Dedifferentiated amniotic fluid mesenchymal stem cell (primary cell): Measurements from ENCODE around the gene MYH9.
A peak's percentile ranks its signal among the peaks of the same experiment; 100 is the strongest.
"Not testable (repeated sequence)": the region's sequence is repeated elsewhere in the genome, so short reads cannot be mapped to it uniquely, and the experiment has no call there.

Experiments
- DNase-seq: peaks from one replicate; pipeline ENCODE4 v3.0.0-alpha.2; 2016; ENCODE audit errors: extremely low spot score

MYH9 gene

DNA sequence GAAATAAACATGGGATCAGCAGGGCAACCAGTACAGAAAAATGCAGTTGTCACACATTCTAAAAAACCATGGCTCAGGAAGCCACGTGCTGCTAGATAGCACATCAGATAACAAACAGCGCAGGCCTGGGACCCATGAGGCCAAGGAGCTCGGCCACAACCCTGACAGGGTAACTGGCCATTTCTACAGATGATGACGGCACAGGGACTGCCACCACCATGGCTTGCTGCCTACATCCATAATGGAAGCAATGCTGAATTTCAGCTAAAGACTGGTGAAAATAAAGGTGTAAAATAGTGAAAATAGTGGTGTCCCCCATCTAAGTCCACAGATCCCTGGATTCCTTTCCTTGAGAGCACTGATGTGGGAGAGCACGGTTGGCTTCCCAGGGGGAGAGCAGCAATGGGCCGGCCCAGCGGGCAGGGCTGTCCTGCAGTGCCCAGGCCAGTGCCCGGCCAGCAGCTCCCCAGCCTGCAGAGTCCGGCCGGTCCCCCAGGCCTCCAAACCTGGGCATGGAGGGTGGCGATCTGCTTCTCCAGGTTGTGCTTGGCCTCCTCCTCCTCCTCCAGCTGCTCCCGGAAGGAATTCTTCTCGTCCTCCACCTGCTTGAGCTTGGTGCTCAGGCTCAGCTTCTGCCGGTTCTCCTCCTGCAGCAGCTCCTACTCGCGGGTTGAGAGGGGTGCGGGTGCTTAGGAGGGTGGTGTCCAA is 94.8 kb downstream of the MYH9 start:
- DNase-seq, result no peak

DNA sequence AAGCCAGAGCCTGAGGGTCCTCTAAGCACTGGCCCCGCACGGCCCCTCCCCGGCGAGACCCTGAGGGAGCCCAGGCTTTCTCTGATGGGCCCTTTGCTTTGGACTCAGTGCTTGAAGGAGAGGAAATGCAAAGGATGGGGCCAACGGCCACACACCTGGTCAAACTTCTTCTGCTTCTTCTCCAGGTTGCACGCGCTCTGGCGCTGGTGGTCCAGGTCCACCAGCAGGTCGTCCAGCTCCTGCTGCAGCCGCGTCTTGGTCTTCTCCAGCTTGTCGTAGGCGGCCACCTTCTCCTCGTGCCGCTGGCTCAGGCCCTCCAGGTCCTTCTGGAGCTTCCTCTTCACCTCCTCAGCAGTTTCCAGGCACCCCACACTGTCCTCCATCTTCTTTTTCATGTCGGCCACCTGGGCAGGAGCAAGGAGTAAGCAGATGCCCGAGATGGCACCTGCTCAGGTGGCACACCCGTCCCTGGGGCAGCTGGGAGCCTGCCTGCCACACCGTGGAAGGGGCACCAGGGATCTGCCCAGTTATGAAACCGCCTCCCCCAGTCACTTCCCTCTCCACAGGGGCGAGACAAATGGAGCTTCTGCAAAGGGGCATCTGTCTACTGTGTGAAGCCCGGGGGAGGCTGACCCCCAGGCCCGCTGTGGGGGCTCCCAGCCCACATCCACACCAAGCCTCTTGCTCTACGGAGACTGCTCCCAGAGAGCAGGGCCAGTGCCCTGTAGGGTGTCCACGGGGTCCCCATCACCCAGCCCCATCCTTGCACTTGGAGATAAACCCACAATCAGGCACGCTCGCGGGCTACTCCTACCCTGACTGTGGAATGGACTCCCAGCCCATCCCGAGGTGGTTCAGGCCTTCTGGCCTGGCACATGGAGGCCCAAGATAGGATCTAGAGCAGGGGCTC is 95.7 kb downstream of the MYH9 start:
- DNase-seq, result no peak

DNA sequence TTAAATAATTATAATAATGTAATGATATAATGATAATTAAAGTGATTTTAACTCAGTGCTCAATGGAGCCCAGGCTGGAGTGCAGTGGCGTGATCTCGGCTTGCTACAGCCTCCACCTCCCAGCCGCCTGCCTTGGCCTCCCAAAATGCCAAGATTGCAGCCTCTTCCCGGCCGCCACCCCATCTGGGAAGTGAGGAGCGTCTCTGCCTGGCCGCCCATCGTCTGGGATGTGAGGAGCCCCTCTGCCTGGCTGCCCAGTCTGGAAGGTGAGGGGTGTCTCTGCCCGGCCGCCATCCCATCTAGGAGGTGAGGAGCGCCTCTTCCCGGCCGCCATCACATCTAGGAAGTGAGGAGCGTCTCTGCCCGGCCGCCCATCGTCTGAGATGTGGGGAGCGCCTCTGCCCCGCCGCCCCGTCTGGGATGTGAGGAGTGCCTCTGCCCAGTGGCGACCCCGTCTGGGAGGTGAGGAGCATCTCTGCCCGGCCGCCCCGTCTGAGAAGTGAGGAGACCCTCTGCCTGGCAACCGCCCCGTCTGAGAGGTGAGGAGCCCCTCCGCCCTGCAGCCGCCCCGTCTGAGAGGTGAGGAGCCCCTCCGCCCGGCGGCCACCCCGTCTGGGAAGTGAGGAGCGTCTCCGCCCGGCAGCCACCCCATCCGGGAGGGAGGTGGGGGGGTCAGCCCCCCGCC is 97.2 kb downstream of the MYH9 start:
- DNase-seq, result not testable (repeated sequence)

DNA sequence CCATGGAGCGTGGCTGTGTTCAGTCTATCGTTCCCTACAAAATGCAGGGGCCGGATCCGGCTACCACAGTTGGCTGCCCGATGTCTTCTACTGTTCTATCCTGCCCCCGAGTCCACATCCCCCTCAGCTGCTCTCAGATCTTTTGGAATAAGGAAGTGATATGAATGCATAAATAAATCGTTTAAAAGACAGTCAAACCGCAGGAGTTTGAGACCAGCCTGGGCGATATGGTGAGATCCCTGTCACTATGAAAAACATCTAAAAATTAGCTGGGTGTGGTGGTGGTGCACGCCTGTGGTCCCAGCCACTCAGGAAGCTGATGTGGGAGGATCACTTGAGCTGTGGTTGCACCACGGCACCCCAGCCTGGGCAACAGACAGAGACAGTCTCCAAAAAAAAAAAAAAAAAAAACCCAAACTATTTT is 97.8 kb downstream of the MYH9 start:
- DNase-seq, result not testable (repeated sequence)

DNA sequence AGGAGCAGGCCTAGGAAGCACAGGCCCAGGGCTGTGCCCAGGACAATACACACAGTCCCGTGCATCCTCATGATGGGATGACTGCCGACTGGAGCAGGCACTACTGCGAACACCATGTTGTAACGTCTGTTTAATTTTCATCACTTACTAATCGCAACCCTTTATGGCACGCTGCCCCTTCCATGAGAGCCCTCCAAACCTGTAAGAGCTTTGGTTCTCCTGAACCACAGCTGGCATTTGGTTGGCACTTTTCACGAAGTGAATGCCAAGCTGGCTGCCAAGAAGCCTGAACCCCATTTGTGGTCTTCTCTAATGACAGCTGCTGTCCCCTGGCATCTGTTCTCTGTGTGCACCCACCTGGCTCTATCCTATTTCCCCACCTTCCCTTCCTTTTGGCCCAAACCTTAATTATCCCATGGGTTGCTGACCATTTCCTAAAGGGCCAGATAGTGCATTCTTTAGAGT is 98.3 kb downstream of the MYH9 start:
- no peak for DNase-seq

DNA sequence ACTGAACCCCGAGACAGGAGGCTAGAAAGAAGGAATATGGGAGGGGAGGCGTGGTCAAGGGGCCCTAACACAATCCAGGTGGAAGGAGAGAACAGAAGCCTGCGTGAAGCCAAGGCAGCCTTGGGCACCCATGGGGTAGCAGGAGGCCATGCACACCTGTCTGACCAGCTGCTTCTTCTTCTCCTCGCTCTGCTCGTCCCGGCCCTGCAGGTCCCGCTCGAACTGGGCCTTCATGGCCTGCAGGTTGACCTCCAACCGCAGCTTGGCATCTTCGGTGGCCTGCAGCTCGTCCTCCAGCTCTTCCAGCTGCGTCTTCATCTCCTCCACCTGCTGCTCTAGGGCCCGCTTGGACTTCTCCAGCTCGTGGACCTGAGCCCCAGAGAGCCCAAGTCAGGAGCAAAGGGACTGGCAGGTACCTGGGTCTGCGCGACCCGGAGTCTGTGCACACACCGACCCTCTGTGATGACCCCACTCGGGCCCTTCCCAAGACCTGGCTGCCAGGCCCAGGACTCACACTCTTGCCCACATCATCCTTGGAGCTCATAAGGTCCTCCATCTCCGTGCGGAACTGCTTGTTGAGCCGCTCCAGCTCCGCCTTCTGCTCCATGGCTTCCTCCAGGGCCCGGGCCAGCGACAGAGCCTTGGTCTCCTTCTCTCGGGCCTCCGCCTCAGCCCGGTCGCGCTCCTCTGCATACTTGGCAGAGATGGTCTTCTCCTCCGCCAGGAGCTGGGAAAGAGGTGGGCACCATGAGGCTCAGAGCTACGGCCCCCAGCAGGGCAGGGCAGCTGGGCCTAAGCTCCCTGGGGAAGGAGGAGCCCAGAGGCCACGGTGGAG is 99.0 kb downstream of the MYH9 start:
- no peak for DNase-seq

DNA sequence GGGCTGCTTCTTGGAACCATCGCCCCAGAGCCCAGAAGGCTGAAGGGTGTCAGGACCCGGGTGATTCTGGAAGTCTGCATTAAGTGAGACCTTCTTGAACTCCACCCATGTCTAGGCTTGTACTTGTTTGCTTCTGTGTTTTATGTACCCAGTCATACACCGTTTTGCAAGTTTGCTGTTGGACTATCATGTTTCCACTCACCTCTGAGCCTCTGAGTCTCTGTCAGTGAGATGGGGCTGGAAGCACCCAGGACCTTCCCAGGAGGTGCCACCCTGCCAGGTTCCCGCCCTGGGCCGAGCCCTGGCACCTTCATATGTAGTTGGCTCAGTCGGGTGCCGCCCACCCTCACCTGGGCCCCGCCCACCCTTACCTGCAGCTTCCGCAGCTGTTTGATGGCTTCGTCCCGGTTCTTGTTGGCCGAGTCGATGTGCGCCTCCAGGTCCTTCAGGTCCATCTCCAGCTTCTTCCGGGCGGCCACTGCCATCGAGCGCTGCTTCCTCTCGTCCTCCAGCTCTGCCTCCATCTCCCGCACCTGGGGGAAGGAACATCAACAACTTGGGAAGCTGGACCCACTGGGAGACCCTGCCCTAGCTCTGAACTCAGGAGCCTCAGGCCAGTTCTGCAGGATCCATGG is 99.8 kb downstream of the MYH9 start:
- DNase-seq, result no peak

DNA sequence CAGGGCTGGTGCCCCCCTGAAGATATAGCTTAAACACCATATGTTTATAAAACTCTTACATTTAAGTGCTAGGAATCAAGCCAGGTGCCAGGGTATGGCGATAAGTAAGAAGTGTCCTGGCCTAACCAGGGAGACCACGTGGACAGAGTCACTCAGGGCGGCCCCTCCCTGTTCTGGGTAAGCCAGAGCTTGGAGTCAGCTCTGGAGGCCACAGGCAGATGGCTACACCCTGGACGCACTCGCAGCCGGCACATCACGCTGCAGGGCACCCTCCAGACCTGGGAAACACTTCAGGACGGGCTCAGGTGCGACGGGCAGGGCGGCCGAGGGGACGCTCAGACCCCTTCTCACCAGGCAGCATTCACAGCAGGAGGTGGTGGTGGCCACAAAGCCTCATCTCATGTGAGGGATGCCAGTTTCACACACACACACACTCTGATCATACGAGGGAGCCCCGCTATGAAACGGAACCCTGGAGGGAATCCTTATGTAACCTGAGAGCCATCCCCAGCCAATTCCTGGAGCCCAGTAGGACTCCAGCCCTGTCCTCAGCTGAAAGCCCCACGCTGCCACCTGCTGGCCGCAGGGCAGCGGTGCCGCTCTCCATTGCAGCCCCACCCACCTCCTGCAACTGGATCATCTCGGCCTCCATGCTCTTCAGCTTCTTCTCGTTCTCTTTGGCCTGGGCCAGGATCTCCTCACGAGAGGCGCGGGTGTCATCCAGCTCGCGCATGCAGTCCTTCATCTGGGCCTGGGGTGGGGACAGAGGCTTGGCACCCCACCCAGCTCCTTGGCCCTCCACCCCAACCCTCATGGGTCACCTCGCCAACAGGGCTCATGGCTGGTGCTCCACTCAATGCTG is 101.4 kb downstream of the MYH9 start:
- DNase-seq, result peak; percentile 61

DNA sequence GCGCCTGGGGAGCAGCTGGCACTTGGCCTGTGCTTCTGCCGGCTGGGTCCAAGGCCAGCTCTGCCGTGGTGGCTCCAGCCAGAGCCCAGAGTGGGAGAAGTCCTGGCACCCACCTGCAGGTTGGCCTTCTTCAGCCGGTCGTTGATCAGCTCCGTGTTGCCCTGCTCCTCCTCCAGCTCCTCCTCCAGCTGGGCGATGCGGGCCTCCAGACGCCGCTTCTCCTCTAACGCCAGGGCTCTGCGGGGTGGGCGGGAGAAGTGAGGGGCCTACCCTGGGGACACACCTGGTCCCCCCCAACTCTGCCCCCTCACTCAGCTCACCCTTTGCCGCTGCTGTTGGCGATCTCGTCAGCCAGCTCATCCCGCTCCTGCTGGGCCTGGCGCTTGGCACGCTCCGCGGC is 102.2 kb downstream of the MYH9 start:
- no peak for DNase-seq

DNA sequence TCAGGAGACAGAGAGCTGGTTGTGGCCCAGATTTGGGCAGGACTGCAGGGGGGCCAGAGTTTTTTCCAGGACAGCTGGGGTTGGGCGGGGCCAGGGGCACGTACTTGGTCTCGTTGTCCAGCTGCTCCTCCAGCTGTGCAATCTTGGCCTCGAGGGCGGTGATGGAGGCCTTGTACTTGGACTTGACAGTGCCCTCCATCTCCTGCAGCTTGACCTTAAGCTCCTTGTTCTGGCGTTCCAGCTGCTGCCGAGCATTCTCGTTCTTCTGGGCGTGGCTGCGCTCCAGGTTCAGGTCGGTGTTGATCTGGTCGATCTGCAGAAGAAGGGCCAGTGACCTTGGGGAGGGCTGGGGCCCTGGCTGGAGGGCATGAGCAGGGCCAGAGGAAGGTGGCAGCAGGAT is 102.8 kb downstream of the MYH9 start:
- DNase-seq, result no peak

DNA sequence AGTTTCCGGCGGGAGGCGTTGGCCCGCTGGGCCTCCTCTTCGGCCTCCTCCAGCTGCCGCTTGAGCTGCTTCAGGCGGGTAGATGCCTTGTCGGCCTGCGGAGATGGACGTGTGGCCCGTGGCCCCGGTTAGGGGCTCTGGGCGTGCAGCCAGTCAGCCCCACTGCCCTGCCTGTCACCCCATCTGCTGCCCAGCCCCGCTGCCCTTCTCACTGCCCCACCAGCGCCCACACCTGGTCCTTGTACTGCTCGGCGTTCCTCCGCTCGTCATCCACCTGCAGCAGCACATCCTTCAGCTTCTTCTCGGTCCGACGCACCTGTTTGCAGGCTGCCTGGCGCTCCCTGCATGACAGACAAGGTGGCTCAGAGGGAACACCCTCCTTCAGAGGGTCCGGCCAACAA is 103.6 kb downstream of the MYH9 start:
- no peak for DNase-seq

DNA sequence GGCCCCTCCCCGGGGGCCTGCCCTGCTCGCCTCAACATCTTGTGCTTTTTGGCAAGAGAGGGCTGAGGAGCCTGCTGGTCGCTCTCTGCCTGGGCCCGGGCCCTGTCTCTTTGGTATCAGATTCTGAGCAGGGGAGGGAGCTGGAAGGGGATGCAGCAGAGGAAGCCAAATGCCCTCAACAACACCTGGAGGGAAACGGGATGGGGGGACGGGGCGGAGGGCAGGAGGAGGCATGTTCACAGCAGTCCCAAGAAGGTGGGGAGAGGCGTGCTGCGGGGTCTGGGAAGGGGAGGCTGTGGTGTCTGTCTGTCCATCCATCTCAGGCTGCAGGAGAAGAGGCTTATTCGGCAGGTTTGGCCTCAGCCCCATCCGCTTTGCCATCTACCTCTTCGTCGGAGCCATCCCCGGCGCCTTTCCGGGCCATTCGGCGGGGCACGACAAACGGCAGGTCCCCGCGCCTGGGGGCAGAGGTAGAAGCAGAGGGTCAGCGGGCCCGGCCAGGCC is 105.4 kb downstream of the MYH9 start:
- DNase-seq, result no peak

DNA sequence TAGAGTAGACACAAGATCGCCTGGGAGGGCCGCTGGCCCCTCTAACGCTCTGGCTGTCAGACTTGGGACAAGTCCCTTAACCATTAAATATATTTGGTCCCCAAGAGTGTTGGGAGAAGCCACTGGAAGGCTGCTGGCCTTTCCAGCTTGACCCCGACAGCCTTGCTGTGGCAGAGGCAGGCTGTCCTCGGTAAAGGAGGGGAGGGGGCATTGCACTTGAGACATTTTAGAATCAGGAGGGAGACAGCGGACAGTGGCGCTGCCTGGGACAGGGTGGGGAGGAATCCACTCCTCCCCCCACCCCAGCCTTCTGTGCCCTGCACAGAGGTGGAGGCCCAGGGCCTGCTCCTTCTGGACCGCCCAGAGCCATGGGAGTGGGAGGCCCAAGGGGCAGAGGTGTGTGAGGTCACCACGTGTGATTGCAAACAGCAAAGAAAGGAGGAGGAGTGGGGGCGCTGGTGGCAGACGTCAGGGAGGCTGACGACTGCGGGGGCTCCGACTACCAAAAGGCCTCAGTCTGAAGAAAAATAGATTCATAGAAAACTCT is 105.9 kb downstream of the MYH9 start:
- DNase-seq, result no peak

DNA sequence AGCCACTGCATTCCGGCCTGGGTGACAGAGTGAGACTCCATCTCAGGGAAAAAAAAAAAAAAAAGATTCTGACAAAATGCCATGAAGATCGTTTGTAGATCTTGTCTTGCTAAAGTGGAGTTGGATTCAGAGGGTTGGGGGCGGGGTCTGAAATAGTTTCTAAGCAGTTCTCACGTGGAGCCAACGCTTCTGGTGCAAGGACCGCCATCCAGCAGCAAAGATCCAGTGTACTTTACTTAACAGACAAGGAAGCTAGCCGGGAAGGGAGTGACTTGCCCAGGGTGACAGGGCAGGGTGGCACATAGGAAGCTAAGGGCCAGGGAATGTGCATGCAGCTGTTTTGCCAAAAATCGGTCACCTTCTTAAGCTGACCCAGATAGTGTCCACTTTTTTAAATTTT is 107.4 kb downstream of the MYH9 start:
- no peak for DNase-seq

DNA sequence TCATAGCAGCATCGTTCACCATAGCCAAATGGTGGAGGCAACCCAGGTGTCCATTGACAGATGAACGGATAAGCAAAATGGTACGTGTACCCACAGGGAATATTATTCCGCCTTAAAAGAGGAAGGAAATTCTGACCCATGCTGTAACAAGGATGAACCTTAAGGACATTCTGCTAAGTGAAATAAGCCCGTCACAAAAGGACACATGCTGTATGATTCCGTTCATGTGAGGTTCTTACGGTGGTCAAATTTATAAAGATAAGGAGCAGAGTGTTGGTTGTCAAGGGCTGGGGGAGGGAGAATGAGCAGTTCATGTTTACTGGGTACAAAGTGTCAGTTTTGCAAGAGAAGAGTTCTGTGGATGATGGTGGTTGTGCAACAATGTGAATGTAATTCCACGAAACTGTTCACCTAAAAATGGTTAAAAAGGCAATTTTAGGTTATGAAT is 108.5 kb downstream of the MYH9 start:
- DNase-seq, result no peak

DNA sequence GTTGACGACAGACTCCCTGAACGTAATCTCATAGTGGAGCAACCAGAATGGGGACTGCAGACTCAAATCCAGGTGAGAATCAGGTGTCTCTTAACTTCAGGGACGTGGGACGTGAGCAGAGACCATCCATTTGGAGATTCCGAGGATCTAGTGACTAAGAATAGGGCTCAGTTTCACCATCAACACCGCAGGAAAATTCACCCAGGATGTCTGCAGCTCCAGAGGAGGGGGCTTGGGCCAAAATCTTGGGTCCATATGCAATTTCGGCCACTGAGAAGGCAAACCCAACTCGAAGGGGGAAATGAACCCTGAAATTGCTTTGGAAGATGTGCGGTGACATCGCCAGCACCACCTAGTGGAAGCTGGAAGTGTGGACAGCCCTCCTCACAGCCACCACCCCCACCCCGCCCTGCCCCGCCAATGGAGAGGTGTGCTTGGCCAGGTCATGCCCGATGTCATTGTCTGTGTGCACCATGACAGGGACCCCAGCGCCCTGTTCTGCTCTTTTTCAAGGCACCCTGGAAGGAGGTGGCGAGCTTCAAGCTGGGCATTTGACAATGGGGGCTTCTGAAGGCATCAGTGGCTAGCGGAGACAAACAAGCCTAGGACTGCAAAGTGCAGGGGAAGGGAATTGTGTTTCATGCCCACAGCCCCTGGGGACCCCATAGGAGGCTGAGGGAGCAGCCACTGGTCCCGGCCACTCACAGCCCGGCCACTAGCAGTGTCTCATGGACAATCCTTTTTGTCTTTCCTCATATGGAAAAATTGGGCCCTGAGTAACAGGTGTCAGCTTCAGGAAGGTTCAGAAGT is 110.1 kb downstream of the MYH9 start:
- peak; percentile 24 for DNase-seq

DNA sequence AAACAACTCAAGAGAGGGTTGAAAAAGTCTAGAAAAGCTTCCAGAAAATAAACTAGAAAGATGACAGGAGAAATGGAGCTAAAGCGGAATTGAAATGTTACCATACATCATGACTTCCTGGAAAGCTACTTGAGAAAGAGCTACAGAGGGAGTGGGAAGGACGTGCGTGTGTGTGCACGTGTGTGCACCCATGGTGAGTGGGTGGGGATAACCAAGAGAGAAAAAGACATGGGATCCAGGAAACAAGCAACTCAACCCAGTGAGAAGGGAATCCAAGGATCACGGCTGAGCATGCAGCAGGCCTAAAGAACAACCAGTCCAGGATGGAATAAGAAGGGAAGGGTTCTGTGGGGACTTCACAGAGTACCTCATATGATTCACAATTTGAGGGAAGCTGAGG is 113.2 kb downstream of the MYH9 start:
- DNase-seq, result no peak

DNA sequence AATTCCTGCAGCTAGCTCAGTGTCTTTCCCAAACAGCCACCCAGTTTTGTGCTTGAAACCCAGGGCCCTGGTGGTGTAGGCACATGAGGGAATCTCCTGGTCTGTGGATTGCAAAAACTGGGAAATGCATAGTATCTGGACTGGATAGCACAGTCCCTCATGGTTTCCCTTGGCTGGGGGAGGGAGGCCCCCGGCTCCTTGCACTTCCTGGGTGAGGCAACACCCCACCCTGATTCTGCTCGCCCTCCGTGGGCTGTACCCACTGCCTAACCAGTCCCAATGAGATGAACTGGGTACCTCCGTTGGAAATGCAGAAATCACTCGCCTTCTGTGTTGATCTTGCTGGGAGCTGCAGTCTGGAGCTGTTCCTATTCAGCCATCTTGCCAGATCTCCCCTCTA is 115.8 kb downstream of the MYH9 start:
- not testable (repeated sequence) for DNase-seq

DNA sequence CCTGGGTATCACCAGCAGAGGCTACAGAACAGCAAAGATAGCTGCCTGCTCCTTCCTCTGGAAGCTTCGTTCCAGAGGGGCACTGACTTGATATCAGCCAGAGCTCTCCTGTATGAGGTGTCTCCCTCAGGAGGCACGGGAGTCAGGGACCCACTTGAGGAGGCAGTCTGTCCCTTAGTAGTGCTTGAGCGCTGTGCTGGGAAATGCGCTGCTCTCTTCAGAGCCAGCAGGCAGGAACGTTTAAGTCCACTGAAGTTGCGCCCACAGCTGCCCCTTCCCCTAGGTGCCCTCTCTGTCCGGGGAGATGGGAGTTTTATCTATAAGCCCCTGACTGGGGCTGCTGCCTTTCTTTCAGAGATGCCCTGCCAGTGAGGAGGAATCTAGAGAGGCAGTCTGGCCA is 116.5 kb downstream of the MYH9 start:
- not testable (repeated sequence) for DNase-seq
